Esophagus muscularis mucosa (tissue), 4 donors: ENCODE measurements around the gene SPDYE16.
"Not testable (repeated sequence)": the region's sequence is repeated elsewhere in the genome, so short reads cannot be mapped to it uniquely, and the experiment has no call there.

Experiments used
- EP300 ChIP-seq: sonication (generic); formaldehyde crosslinking; IDR thresholded peaks from one replicate; pipeline ENCODE4 v1.6.1; 2017; ENCODE audit warnings: antibody characterized with exemption
- POLR2A ChIP-seq: fragments of 450-650 bp; IDR thresholded peaks from one replicate; pipeline ENCODE4 v1.6.1; 2017; ENCODE audit warnings: antibody characterized with exemption, moderate library complexity, mild to moderate bottlenecking, low read depth
- POLR2AphosphoS5 ChIP-seq, 2 donors: sonication (generic); formaldehyde crosslinking; IDR thresholded peaks; one replicate each; pipeline ENCODE4 v1.6.1; 2017; ENCODE audit warnings: antibody characterized with exemption in 2 of 2
- TF ChIP-seq, protein P1 (sequence below), 3 experiments: fragments of 200-600 bp in 2 of 3; fragments of 450-650 bp in 1 of 3; sonication (generic) in 2 of 3; IDR thresholded peaks; one replicate each; pipeline ENCODE4 v1.5.1; 2017 to 2019; ENCODE audit warnings: antibody characterized with exemption in 3 of 3, mild to moderate bottlenecking in 2 of 3, moderate library complexity in 1 of 3

GRCh38 chr7:76588586-76588985 lies 45.5 kb upstream of the SPDYE16 start:
- not testable (repeated sequence) for TF ChIP-seq POLR2A; EP300; POLR2AphosphoS5 (IDR thresholded peaks at IDR 0.05)
- TF ChIP-seq, protein P1, sequence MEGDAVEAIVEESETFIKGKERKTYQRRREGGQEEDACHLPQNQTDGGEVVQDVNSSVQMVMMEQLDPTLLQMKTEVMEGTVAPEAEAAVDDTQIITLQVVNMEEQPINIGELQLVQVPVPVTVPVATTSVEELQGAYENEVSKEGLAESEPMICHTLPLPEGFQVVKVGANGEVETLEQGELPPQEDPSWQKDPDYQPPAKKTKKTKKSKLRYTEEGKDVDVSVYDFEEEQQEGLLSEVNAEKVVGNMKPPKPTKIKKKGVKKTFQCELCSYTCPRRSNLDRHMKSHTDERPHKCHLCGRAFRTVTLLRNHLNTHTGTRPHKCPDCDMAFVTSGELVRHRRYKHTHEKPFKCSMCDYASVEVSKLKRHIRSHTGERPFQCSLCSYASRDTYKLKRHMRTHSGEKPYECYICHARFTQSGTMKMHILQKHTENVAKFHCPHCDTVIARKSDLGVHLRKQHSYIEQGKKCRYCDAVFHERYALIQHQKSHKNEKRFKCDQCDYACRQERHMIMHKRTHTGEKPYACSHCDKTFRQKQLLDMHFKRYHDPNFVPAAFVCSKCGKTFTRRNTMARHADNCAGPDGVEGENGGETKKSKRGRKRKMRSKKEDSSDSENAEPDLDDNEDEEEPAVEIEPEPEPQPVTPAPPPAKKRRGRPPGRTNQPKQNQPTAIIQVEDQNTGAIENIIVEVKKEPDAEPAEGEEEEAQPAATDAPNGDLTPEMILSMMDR (IDR thresholded peaks at IDR 0.05) = not testable (repeated sequence)
